ENCODE measurements around the gene FBXO24.

Gene FBXO24

GRCh38 chr7:100620804-100621203, 34.7 kb downstream of the FBXO24 start:
- no peak for DNase-seq (ENCODE audit: low read depth in 2 of 2)

GRCh38 chr7:100621554-100621953, 35.4 kb downstream of the FBXO24 start:
- no peak for DNase-seq (ENCODE audit: low read depth in 2 of 2)

- DNase-seq (ENCODE audit: low read depth in 2 of 2), result no peak
Measured at GRCh38 chr7:100623951-100624824, 38.1 kb downstream of the FBXO24 start.

GRCh38 chr7:100626055-100626454, 39.9 kb downstream of the FBXO24 start:
- no peak for DNase-seq (ENCODE audit: low read depth in 2 of 2)

DNA sequence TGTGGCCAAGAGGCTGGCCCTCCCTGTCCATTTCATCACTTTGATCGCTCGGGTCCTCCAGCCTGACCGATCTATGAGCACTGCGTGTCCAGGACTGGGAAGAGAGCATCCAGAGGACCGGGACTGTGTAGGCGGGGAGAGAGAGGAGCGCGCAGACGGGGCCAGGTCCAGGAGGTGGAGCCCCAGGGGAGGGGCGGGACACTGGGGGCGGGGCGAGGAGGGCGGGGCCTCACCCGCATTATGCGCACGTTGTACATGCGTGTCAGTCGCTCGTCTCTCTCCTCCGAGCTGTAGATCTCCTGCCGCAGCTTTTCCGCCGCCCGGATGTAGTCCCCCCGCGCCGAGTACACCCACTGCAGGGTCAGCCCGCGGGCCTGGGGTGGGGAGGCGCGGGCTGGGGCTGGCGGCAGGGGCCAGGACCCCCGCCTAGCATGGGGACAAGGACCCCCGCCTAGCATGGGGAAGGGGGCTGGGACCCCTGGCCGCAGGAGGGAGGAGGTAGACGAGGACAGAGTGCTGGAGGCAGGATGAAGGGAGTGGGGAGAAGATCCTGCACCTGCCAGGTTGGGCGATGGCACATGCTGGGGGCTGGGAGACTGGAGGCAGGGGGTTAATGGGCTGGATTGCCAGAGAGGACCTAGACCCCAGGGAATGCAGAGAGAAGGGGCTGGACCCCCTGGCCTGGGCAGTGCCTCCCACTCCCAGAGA, 40.6 kb downstream of the FBXO24 start:
- DNase-seq (ENCODE audit: low read depth in 2 of 2), result peak; percentile 85 to 88

DNA sequence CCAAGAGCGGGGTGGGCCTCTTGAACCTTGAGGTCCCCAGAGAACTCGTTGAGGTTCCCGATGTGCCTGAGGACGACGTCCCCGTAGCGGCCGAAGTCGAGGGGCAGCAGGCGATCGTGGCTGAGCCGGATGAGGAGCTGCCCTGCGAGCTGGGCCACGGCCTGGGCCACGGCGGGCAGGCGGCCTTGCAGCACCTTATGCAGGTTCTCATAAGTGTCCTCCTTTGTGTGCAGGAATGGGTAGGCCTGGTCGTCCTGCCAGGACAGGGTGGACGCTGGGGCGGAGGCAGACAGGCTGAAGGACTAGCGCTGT, 41.1 kb downstream of the FBXO24 start:
- DNase-seq (ENCODE audit: low read depth in 2 of 2), result no peak

- no peak for DNase-seq (ENCODE audit: low read depth in 2 of 2)
Measured at GRCh38 chr7:100629117-100629716, 43.1 kb downstream of the FBXO24 start.

DNA sequence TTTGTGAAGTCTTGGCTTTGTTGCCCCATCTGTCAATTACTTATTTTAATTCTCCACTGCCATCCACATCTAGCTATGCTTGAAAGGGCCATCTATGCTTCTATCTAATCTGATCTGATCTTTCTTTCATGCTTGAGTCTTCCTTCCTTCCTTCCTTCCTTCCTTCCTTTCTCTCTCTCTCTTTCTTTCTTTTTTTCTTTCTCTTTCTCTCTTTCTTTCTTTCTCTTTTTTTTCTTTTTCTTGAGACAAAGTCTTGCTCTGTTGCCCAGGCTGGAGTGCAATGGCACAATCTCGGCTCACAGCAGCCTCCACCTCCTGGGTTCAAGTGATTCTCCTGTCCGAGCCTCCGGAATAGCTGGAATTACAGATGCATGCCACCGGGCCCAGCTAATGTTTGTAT, 43.9 kb downstream of the FBXO24 start:
- DNase-seq (ENCODE audit: low read depth in 2 of 2), result no peak

GRCh38 chr7:100632951-100633717, 47.0 kb downstream of the FBXO24 start:
- DNase-seq (ENCODE audit: low read depth in 2 of 2), result peak in 1 of 2 donors; percentile 56

- no peak for DNase-seq (ENCODE audit: low read depth in 2 of 2)
Measured at GRCh38 chr7:100639995-100640516, 53.9 kb downstream of the FBXO24 start.

GRCh38 chr7:100640517-100641440, 54.7 kb downstream of the FBXO24 start:
- no peak for DNase-seq (ENCODE audit: low read depth in 2 of 2)

DNA sequence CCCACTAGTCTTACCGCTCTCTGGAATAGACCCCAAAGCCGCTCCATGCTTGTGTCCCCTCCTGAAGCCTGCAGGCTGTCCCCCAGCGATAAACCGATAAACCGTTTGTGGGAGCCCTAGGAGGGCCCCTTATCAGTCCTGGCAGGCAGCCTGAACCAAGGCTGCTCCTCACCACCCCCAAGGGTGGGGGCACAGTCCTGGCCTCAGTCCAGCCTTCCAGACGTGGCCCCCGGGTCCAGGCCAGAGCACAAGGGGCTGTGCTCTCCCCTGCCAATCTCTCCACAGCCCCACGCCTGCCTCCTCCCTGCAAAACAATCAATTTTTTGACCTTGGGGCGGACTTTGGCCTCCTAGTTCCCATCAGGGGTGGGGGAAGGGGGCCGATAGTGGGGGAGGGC, 55.3 kb downstream of the FBXO24 start, which contains the start of gene TFR2:
TFR2 (minus strand) TSS at position 90 of the 397 bp plus-strand sequence; CDS start at position 47, 43 bp downstream.
- no peak for DNase-seq (ENCODE audit: low read depth in 2 of 2)

- no peak for DNase-seq (ENCODE audit: low read depth in 2 of 2)
Measured at GRCh38 chr7:100641860-100642533, 55.9 kb downstream of the FBXO24 start.

DNA sequence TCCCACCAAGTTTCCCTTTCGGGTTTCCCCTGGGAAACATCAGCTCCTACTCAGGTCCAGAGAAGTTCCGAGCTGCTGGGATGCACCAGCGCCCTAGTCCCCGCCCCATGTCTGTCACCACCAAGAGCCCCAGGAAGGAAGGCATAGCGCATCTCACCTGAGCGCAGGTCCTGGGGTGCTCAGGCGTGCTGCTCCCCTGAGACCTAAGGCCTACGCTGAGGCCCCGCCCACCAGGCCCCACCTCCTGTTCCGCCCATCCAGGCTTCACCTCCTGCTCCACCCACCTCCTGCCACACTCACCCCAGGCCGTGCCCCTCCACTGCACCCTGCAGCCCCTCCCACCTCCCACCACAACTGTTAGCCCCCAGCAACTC, 56.4 kb downstream of the FBXO24 start:
- peak in 1 of 2 donors; percentile 30 for DNase-seq (ENCODE audit: low read depth in 2 of 2)

DNA sequence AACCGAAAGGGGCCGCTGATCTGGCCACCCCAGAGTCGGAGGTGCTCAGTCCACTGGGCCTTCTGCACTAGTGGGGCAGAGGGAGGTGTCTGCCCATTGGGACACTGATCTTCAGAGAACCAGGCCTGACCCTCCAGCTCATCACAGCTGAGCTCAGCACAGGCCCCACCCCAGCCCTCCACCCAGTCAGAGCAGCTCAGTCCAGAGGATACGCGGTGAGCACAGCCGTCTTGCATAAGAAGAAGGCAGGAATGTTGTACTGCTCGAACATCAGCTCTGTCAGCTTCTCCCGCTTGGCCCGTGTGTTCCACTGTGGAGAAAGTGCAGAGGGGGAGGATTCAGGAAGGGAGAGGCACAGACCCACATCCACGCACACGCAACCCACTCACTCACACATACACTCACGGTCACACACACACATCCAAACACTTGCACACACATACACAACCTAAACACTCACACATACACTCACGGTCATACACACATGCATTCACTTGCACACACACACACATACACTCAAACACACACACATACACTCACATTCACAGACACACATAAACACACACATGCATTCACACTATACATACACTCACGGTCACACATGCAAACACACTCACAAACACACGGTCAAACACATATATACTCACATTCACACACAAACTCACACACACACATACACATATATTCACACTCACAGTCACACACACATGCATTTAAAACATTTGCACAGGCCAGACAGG, 63.9 kb downstream of the FBXO24 start:
- DNase-seq (ENCODE audit: low read depth in 2 of 2), result no peak

All from stimulated activated CD4-positive, alpha-beta T cell treated with anti-CD3 and anti-CD28 coated beads, Interleukin-15, amount 100 ng/mL, for 48 hours (primary cell).